SH-SY5Y (cell line): Measurements from ENCODE around the gene SIK3.

Source experiments
- GATA2 ChIP-seq: IDR thresholded peaks from 2 replicates; pipeline ENCODE4 v1.6.1; 2011; ENCODE audit warnings: mild to moderate bottlenecking, low read depth, low read length
- GATA3 ChIP-seq: IDR thresholded peaks from 2 replicates; pipeline ENCODE4 v1.6.1; 2011; ENCODE audit warnings: low read depth, mild to moderate bottlenecking, low read length, moderate library complexity

The SIK3 gene

GRCh38 chr11:116932181-116932580 lies 166.0 kb downstream of the SIK3 start:
- TF ChIP-seq GATA2 (no peak), GATA3 (no peak)

- no peak for TF ChIP-seq GATA3
- TF ChIP-seq GATA2: no peak
Measured at GRCh38 chr11:116931206-116931953, 166.8 kb downstream of the SIK3 start.

GRCh38 chr11:116930586-116930985 lies 167.6 kb downstream of the SIK3 start:
- no peak for TF ChIP-seq GATA3
- TF ChIP-seq GATA2: no peak

GRCh38 chr11:116930177-116930576 lies 168.1 kb downstream of the SIK3 start:
- TF ChIP-seq GATA2: no peak
- no peak for TF ChIP-seq GATA3

- TF ChIP-seq GATA3 (no peak), GATA2 (no peak)
Measured at GRCh38 chr11:116929414-116930090, 168.7 kb downstream of the SIK3 start.

- no peak for TF ChIP-seq GATA2
- no peak for TF ChIP-seq GATA3
Measured at GRCh38 chr11:116928845-116929244, 169.4 kb downstream of the SIK3 start.

GRCh38 chr11:116928102-116928777 lies 170.0 kb downstream of the SIK3 start:
- TF ChIP-seq GATA3 (no peak), GATA2 (no peak)

- TF ChIP-seq GATA3 (no peak), GATA2 (no peak)
Measured at GRCh38 chr11:116927163-116927974, 170.9 kb downstream of the SIK3 start.

GRCh38 chr11:116925050-116925449 lies 173.2 kb downstream of the SIK3 start:
- no peak for TF ChIP-seq GATA2
- TF ChIP-seq GATA3: no peak

- TF ChIP-seq GATA3 (no peak), GATA2 (no peak)
Measured at GRCh38 chr11:116918925-116919655, 179.1 kb downstream of the SIK3 start.

- TF ChIP-seq GATA3: no peak
- TF ChIP-seq GATA2: no peak
Measured at GRCh38 chr11:116917632-116918031, 180.6 kb downstream of the SIK3 start.

- TF ChIP-seq GATA3 (no peak), GATA2 (no peak)
Measured at GRCh38 chr11:116916886-116917285, 181.3 kb downstream of the SIK3 start.

GRCh38 chr11:116916052-116916451 lies 182.2 kb downstream of the SIK3 start:
- TF ChIP-seq GATA2 (no peak), GATA3 (no peak)

- TF ChIP-seq GATA2: no peak
- TF ChIP-seq GATA3: no peak
Measured at GRCh38 chr11:116913000-116913399, 185.2 kb downstream of the SIK3 start.
